ENCODE measurements around the gene NSUN6. TPM values are rescaled to one million over a fixed set of nuclear protein-coding genes. Genes with fewer than 3 reads are reported as not detected.

Gene NSUN6
- total RNA-seq, 2 experiments from 2014 or later = 23.2 to 26.5 TPM

DNA sequence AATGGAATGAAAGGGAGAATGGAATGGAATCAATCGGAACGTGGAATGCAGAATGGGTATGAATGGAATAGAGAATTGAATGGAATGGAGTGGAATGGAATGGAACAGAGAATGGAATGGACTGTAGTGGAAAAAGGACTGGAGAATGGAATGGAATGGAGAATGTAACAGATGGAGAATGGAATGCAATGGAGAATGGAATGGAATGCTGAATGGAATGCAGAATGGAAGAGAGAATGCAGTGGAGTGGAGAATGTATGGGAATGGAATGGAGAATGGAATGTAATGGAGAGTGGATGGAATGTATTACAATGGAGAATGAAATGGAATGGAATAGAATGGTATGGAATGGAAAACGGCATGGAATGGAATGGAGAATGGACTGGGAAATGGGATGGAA lies 96.9 kb downstream of the NSUN6 start:
- ATAC-seq (ENCODE audit: low read depth) (no peak), DNase-seq (no peak)
- H3K27ac Mint-ChIP-seq = no peak overlapping the region
- POLR2A ChIA-PET = no interaction called here
- H3K9me3 Mint-ChIP-seq = no peaks in the 10 kb centered on the region
- no peaks in the 10 kb centered on the region for H3K4me1 Mint-ChIP-seq
- no peak overlapping the region for H3K4me3 Mint-ChIP-seq
- H3K27me3 Mint-ChIP-seq = no peaks in the 10 kb centered on the region
- H3K36me3 Mint-ChIP-seq = peaks cover 7% of the 10 kb centered on the region

DNA sequence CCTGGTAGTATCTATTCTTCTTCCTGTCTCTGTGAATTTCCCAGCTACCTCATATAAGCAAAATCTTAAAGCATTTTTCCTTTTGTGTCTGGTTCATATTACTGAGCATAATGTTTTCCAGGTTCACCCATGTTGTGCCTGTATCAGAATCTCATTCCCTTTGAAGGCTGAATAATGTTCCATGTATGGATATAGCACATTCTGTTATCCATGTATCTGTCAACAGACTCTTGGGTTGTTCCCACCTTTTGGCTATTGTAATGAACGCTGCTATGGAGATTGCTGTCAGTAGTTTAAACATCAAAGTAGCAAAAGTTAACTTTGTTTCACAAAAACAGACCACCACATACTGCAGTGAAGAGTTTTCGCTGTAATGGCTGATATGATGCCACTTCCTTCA lies 99.9 kb downstream of the NSUN6 start:
- DNase-seq (no peak), ATAC-seq (ENCODE audit: low read depth) (no peak)
- H3K4me3 Mint-ChIP-seq = no peak overlapping the region
- H3K27ac Mint-ChIP-seq = no peak overlapping the region
- no peaks in the 10 kb centered on the region for H3K9me3 Mint-ChIP-seq
- POLR2A ChIA-PET = no interaction called here
- H3K4me1 Mint-ChIP-seq = no peaks in the 10 kb centered on the region
- no peaks in the 10 kb centered on the region for H3K27me3 Mint-ChIP-seq
- peaks cover 10% of the 10 kb centered on the region for H3K36me3 Mint-ChIP-seq

DNA sequence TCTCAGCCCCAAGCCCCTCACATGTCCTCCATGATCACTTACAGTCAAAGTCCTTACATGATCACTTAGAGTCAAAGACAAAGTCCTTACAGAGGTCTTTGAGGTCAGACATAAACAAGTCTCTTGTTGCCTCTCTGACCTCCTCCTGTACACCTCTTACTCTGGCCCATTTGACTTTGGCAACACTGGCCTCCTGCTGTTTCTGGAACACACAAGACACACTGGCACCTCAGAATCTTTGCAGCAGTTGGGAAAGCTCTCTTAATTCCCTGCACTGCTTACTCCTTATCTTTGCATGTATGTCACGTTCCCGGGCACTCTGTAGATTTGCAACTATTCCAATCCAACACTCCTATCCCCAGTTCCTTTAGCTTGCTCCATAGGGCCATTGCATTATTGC lies 102.3 kb downstream of the NSUN6 start:
- POLR2A ChIA-PET = no interaction called here
- Mint-ChIP-seq H3K36me3 (peaks cover 14% of the 10 kb centered on the region), H3K4me1 (no peaks in the 10 kb centered on the region), H3K4me3 (no peak overlapping the region), H3K9me3 (no peaks in the 10 kb centered on the region), H3K27ac (no peak overlapping the region), H3K27me3 (no peaks in the 10 kb centered on the region)
- ATAC-seq (ENCODE audit: low read depth) = no peak
- no peak for DNase-seq

GRCh38 chr10:18545621-18546305 lies 105.6 kb downstream of the NSUN6 start:
- H3K27ac Mint-ChIP-seq = no peak overlapping the region
- no peaks in the 10 kb centered on the region for H3K4me1 Mint-ChIP-seq
- ATAC-seq (ENCODE audit: low read depth) = no peak
- H3K36me3 Mint-ChIP-seq = peaks cover 19% of the 10 kb centered on the region
- POLR2A ChIA-PET = no interaction called here
- H3K27me3 Mint-ChIP-seq = no peaks in the 10 kb centered on the region
- H3K4me3 Mint-ChIP-seq = no peak overlapping the region
- no peak for DNase-seq
- no peaks in the 10 kb centered on the region for H3K9me3 Mint-ChIP-seq

- no peak for ATAC-seq (ENCODE audit: low read depth)
- POLR2A ChIA-PET = no interaction called here
- Mint-ChIP-seq H3K9me3 (no peaks in the 10 kb centered on the region), H3K4me3 (no peak overlapping the region), H3K27me3 (no peaks in the 10 kb centered on the region), H3K4me1 (no peaks in the 10 kb centered on the region), H3K36me3 (peaks cover 23% of the 10 kb centered on the region), H3K27ac (no peak overlapping the region)
- DNase-seq = no peak
These were observed 108.6 kb downstream of the NSUN6 start for GRCh38 chr10:18542832-18543231.

- no peak overlapping the region for H3K27ac Mint-ChIP-seq
- no peaks in the 10 kb centered on the region for H3K27me3 Mint-ChIP-seq
- H3K9me3 Mint-ChIP-seq = no peaks in the 10 kb centered on the region
- no peak for ATAC-seq (ENCODE audit: low read depth)
- no peaks in the 10 kb centered on the region for H3K4me1 Mint-ChIP-seq
- POLR2A ChIA-PET = no interaction called here
- peaks cover 24% of the 10 kb centered on the region for H3K36me3 Mint-ChIP-seq
- H3K4me3 Mint-ChIP-seq = no peak overlapping the region
- DNase-seq = no peak
These were observed 111.2 kb downstream of the NSUN6 start for GRCh38 chr10:18540195-18540594.

- Mint-ChIP-seq H3K36me3 (peaks cover 24% of the 10 kb centered on the region), H3K27ac (no peak overlapping the region), H3K4me3 (no peak overlapping the region), H3K4me1 (no peaks in the 10 kb centered on the region), H3K9me3 (no peaks in the 10 kb centered on the region), H3K27me3 (no peaks in the 10 kb centered on the region)
- ATAC-seq (ENCODE audit: low read depth) = no peak
- DNase-seq = no peak
- POLR2A ChIA-PET = no interaction called here
These were observed 112.1 kb downstream of the NSUN6 start for GRCh38 chr10:18539335-18539734.

DNA sequence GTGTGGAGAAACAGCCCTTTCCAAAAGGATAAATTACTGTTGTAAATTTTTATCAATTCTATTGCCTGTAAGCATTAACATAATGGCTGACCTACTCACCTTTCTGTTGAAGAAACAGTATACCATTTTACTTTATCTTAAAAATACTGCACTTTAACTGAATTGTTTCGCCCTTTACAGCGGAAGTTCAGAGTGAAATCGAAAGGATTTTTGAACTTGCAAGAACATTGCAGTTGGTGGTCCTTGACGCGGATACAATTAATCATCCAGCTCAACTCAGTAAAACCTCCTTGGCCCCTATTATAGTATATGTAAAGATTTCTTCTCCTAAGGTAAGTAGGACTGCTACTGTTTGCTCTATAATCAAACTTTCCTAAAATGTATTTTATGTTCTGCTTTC lies 117.5 kb downstream of the NSUN6 start:
- Mint-ChIP-seq H3K27ac (no peak overlapping the region), H3K4me1 (no peaks in the 10 kb centered on the region), H3K4me3 (no peak overlapping the region), H3K9me3 (peaks cover 2% of the 10 kb centered on the region), H3K36me3 (peaks cover 23% of the 10 kb centered on the region), H3K27me3 (no peaks in the 10 kb centered on the region)
- no peak for ATAC-seq (ENCODE audit: low read depth)
- DNase-seq = no peak
- POLR2A ChIA-PET = no interaction called here

GRCh38 chr10:18532881-18533535 lies 118.4 kb downstream of the NSUN6 start:
- ATAC-seq (ENCODE audit: low read depth) (no peak), DNase-seq (no peak)
- no peak overlapping the region for H3K27ac Mint-ChIP-seq
- no peak overlapping the region for H3K4me3 Mint-ChIP-seq
- peaks cover 23% of the 10 kb centered on the region for H3K36me3 Mint-ChIP-seq
- H3K27me3 Mint-ChIP-seq = no peaks in the 10 kb centered on the region
- H3K4me1 Mint-ChIP-seq = no peaks in the 10 kb centered on the region
- POLR2A ChIA-PET = no interaction called here
- peaks cover 2% of the 10 kb centered on the region for H3K9me3 Mint-ChIP-seq

GRCh38 chr10:18528292-18528691 lies 123.1 kb downstream of the NSUN6 start:
- ATAC-seq (ENCODE audit: low read depth) (no peak), DNase-seq (no peak)
- no peak overlapping the region for H3K4me3 Mint-ChIP-seq
- no peaks in the 10 kb centered on the region for H3K4me1 Mint-ChIP-seq
- H3K36me3 Mint-ChIP-seq = peaks cover 17% of the 10 kb centered on the region
- H3K27me3 Mint-ChIP-seq = no peaks in the 10 kb centered on the region
- POLR2A ChIA-PET = no interaction called here
- H3K27ac Mint-ChIP-seq = no peak overlapping the region
- H3K9me3 Mint-ChIP-seq = peaks cover 2% of the 10 kb centered on the region

- H3K4me1 Mint-ChIP-seq = no peaks in the 10 kb centered on the region
- no peak overlapping the region for H3K4me3 Mint-ChIP-seq
- H3K27me3 Mint-ChIP-seq = no peaks in the 10 kb centered on the region
These were observed 123.7 kb downstream of the NSUN6 start for GRCh38 chr10:18527687-18528086.

DNA sequence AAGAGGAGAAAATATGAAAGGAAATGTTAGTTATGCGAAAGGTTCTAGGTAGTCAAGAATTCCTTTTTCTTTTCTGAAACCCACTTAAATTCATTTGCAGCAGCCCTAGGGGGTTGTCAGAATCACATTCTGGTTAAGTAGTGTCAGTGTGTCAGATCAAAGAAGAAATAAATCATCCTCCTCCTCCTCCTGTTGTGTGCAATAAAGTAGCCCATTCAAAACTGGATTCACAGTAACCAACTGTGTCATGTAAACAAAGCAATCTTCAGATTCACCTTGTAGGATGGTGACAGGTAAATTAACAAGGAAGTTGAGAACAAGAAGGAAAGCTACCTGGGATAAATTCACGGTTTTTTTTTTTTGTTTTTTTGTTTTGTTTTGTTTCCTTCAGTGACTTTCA lies 127.5 kb downstream of the NSUN6 start:
- DNase-seq (no peak), ATAC-seq (ENCODE audit: low read depth) (no peak)
- peaks cover 3% of the 10 kb centered on the region for H3K36me3 Mint-ChIP-seq
- no peak overlapping the region for H3K27ac Mint-ChIP-seq
- H3K9me3 Mint-ChIP-seq = no peaks in the 10 kb centered on the region
- POLR2A ChIA-PET = no interaction called here
- H3K4me3 Mint-ChIP-seq = no peak overlapping the region
- no peaks in the 10 kb centered on the region for H3K4me1 Mint-ChIP-seq
- no peaks in the 10 kb centered on the region for H3K27me3 Mint-ChIP-seq

More at GRCh38 chr10:18527687-18528086, 123.7 kb downstream of the NSUN6 start:
- peaks cover 2% of the 10 kb centered on the region for H3K9me3 Mint-ChIP-seq
- no peak for ATAC-seq (ENCODE audit: low read depth)
- H3K36me3 Mint-ChIP-seq = peaks cover 17% of the 10 kb centered on the region
- DNase-seq = no peak
- H3K27ac Mint-ChIP-seq = no peak overlapping the region
- POLR2A ChIA-PET = no interaction called here

DNA sequence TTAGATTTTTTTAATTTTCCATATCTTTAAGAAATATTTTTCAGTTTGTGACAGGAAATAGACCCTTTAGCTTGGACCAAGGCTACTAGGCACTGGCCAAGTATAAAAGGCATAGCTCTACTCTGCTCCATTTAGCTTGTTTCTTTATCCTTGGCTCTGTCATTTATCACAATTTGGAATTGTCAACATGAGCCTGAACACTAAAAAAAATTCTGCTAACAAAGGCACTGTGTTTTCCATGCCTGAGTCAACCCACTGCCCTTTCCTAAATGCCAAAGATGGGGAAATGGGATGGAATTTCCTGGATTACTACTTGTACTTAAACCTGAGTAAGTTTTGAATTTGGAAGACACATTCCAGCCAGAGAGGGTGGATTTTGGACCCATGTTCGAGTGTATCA lies 128.4 kb downstream of the NSUN6 start:
- no peaks in the 10 kb centered on the region for H3K4me1 Mint-ChIP-seq
- H3K27ac Mint-ChIP-seq = no peak overlapping the region
- no peaks in the 10 kb centered on the region for H3K27me3 Mint-ChIP-seq
- no peaks in the 10 kb centered on the region for H3K9me3 Mint-ChIP-seq
- POLR2A ChIA-PET = no interaction called here
- H3K36me3 Mint-ChIP-seq = peaks cover 3% of the 10 kb centered on the region
- ATAC-seq (ENCODE audit: low read depth) (no peak), DNase-seq (no peak)
- no peak overlapping the region for H3K4me3 Mint-ChIP-seq

GRCh38 chr10:18516851-18517250 lies 134.5 kb downstream of the NSUN6 start:
- Mint-ChIP-seq H3K36me3 (peaks cover 4% of the 10 kb centered on the region), H3K4me1 (no peaks in the 10 kb centered on the region), H3K27me3 (no peaks in the 10 kb centered on the region), H3K4me3 (no peak overlapping the region), H3K27ac (no peak overlapping the region), H3K9me3 (peaks cover 7% of the 10 kb centered on the region)
- ATAC-seq (ENCODE audit: low read depth) = no peak
- no peak for DNase-seq
- POLR2A ChIA-PET = no interaction called here

Data from activated naive CD8-positive, alpha-beta T cell treated with anti-CD3 and anti-CD28 coated beads, Interleukin-2, amount 10 ng/mL, durations not matched to agents 7 days and 5 days (primary cell).